Activated CD8-positive, alpha-beta memory T cell treated with anti-CD3 and anti-CD28 coated beads, Interleukin-2, amount 50 U/mL, for 24 hours (primary cell): ENCODE data around the gene G6PC2.

Experiments used
- DNase-seq: peaks from one replicate; pipeline ENCODE4 v3.0.0-alpha.2; 2020; ENCODE audit errors: extremely low read depth

Gene G6PC2

GRCh38 chr2:168945508-168945907 lies 44.4 kb downstream of the G6PC2 start:
- DNase-seq = no peak

- no peak for DNase-seq
Measured at GRCh38 chr2:168948621-168949212, 47.6 kb downstream of the G6PC2 start.

DNA sequence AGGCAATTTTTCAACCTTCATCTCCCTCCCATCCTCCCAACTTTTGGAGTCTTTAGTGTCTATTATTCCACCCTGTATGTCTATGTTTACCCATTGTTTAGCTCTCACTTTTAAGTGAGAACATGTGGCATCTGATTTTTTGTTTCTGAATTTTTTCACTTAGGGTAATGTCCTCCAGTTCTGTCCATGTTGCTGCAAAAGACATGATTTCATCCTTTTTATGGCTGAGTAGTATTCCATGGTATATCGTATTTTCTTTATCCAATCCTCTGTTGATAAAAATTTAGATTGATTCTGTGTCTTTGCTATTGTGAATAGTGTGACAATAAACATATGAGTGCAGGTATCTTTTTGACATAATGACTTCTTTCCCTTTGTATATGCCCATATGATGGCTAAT lies 48.2 kb downstream of the G6PC2 start:
- no peak for DNase-seq

DNA sequence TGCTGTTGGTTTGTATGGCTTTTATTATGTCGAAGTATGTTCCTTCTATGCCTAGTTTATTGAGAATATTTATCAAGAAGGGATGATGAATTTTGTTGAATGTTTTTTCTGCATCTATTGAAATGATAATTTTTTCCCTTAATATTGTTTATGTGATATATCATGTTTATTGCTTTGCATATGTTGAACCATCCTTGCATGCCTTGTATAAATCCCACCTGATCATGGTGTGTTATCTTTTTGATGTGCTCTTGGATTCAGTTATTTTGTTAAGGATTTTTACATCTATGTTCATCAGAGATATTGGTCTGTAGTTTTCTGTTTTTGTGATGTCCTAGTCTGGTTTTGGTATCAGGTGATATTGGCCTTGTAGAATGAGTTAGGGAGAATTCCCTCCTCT lies 50.8 kb downstream of the G6PC2 start:
- no peak for DNase-seq

DNA sequence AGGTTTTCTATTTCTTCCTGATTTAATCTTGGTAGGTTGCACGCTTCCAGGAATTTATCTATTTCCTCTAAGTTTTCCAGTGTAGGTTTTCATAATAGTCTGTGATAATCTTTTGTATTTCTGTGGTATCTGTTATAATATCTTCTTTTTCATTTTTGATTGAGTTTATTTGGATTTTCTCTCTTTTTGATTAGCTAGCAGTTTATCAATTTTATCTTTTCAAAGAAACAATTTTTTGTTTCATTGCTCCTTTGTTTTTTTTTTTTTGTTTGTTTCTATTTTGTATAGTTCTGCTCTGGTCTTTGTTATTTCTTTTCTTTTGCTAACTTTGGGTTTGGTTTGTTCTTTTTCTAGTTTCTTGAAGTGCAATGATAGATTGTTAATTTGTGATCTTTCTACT lies 51.3 kb downstream of the G6PC2 start:
- no peak for DNase-seq

DNA sequence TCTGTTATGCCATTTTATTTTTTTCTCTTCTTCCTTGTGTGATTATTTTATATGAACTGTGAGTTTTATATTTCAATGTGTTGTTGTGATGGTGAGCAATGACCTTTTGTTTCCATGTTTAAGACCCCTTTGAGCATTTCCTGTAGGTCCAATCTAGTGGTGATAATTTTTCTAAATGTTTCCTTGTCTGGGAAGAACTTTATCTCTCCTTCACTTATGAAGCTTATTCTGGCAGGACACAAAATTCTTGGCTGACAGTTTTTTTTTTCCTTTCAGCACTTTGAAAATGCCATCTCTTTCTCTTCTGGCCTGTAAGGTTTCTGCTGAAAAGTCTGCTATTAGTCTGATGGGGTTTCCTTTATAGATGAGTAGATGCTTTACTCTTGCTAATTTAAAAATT lies 53.2 kb downstream of the G6PC2 start:
- DNase-seq = no peak

- no peak for DNase-seq
Measured at GRCh38 chr2:168955321-168955720, 54.2 kb downstream of the G6PC2 start.

GRCh38 chr2:168956392-168956791 lies 55.3 kb downstream of the G6PC2 start:
- no peak for DNase-seq
